Osteocyte (in vitro differentiated cells): ENCODE measurements around the gene TRAK1. TPM values are rescaled to one million over a fixed set of nuclear protein-coding genes. Genes with fewer than 3 reads are reported as not detected.

Experiments used
- DNase-seq: peaks from one replicate; pipeline ENCODE4 v3.0.0; 2021; ENCODE audit warnings: mixed read lengths; ENCODE audit not compliant: unreplicated experiment; ENCODE audit errors: extremely low spot score
- H3K27ac Mint-ChIP-seq: one replicate; pipeline ENCODE4 v1.8.0; 2021; ENCODE audit warnings: mild to moderate bottlenecking, mixed read lengths; ENCODE audit not compliant: unreplicated experiment
- H3K27me3 Mint-ChIP-seq: one replicate; pipeline ENCODE4 v1.8.0; 2021; ENCODE audit warnings: mixed read lengths; ENCODE audit not compliant: unreplicated experiment
- H3K36me3 Mint-ChIP-seq: one replicate; pipeline ENCODE4 v1.8.0; 2021; ENCODE audit warnings: mixed read lengths; ENCODE audit not compliant: unreplicated experiment
- H3K4me1 Mint-ChIP-seq: one replicate; pipeline ENCODE4 v1.8.0; 2021; ENCODE audit warnings: mixed read lengths; ENCODE audit not compliant: unreplicated experiment
- H3K4me3 Mint-ChIP-seq: one replicate; pipeline ENCODE4 v1.8.0; 2021; ENCODE audit warnings: mild to moderate bottlenecking, moderate library complexity, mixed read lengths; ENCODE audit not compliant: unreplicated experiment
- H3K9me3 Mint-ChIP-seq: one replicate; pipeline ENCODE4 v1.8.0; 2021; ENCODE audit warnings: mixed read lengths; ENCODE audit not compliant: unreplicated experiment
- CTCF ChIP-seq: fragments of 200-600 bp; sonication (generic); IDR thresholded peaks from 2 replicates; pipeline ENCODE4 v1.5.0; 2021; ENCODE audit warnings: antibody characterized with exemption, mild to moderate bottlenecking, moderate library complexity
- total RNA-seq: library from RNA; stranded (reverse); gene quantifications from 2 replicates; pipeline ENCODE4 v1.2.1, GENCODE V29; 2021

Gene TRAK1
- total RNA-seq, 1 donor from 2014 or later, result 30.7 TPM

DNA sequence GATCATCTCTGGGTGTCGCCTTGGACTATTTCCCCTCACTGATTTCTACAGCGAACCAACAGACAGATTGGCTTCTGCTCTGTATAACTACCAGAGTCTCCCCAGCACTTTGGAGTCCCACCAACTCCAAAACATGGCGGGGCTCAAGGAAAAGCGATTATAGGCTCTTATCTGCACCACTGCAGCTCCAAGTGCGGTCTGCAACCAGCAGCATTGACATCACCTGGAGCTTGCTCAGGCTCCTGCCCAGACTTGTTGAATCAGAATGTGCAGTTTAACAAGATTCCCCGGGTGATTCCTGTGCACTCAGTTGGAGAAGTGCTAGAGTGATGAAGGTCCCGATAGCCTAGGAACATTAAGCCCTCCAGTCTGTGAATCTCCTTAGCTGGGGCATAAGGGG is 165.8 kb downstream of the TRAK1 start:
- Mint-ChIP-seq H3K27ac (no peak overlapping the region), H3K27me3 (peaks cover 40% of the 10 kb centered on the region), H3K4me1 (peaks cover 3% of the 10 kb centered on the region), H3K9me3 (no peaks in the 10 kb centered on the region), H3K36me3 (no peaks in the 10 kb centered on the region), H3K4me3 (no peak overlapping the region)
- DNase-seq, result no peak
- TF ChIP-seq CTCF, result no peak

DNA sequence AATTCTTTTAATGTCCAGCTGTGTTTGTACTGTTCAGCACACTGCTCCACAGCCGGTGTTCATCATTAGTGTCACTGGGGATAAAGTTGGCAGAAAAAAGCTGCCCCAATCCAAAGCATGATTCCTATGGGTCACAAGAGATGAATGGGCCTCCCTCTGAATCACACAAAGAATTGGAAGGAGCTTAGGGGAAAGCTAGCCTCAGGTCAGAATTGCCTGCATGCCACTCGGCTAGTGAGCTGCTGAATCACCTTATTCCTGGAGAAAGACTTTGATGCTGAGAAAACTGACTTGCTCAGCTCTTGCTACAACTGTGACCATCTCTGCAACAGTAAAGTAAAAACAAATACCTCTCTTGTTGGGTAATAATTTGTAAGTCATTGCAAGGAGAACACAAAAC is 171.4 kb downstream of the TRAK1 start:
- Mint-ChIP-seq H3K27ac (no peak overlapping the region), H3K4me3 (no peak overlapping the region)
- no peak for DNase-seq

DNA sequence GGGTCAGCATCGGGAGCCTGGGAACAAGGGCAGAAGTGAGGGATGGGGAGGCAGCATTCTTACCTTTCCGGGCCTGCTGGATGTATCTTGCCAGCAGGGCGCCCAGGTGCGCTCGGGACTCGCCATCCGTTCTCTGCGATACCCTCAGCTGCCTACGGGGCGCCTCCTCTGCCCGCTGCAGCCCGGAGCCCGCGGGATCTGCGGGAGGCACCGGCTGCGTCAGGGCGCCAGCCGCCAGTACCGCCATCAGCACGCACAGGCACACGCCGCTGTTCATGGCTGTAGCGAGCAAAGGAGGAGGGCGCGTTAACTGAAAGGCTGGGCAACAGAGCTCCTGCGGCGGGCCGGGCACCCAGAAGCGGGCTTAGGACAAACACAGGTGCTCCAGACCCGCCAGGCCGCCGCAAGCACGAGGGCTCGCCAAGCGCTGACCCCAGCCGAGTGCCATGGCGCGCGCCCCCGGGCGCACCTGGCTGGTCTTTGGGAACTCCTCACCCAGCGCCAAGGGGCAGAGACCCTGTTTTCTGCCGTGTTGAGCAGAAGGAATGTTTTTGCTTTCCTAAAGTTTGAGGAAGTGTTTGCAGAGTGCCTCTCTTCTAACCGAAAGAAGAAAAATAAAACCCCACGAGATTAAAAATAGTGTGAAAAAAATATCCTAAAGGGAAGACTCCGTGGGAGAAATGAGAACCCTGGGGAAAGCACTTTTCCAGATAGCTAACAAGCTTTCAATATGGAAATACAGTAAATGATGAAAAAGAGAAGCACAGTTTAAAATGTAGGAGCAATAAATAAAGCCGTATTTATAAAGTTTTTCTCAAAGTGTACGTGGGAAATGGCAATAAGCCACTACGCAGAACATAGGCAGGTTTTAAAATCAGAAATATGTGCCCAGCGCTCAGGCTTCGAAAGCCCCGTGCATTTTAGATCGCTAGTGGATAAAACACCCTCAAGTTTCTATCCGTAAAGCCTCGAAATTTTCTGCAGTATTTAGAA is 172.5 kb downstream of the TRAK1 start:
- Mint-ChIP-seq H3K4me3 (no peak overlapping the region), H3K27me3 (peaks cover 48% of the 10 kb centered on the region), H3K36me3 (no peaks in the 10 kb centered on the region), H3K4me1 (peaks cover 2% of the 10 kb centered on the region), H3K27ac (no peak overlapping the region), H3K9me3 (no peaks in the 10 kb centered on the region)
- no peak for DNase-seq
- no peak for TF ChIP-seq CTCF

More for the DNA sequence above, 171.4 kb downstream of the TRAK1 start:
- TF ChIP-seq CTCF, result no peak
- Mint-ChIP-seq H3K4me1 (peaks cover 2% of the 10 kb centered on the region), H3K27me3 (peaks cover 46% of the 10 kb centered on the region), H3K9me3 (no peaks in the 10 kb centered on the region), H3K36me3 (no peaks in the 10 kb centered on the region)

- H3K27ac Mint-ChIP-seq, result no peak overlapping the region
- H3K4me1 Mint-ChIP-seq, result peaks cover 2% of the 10 kb centered on the region
- TF ChIP-seq CTCF, result no peak
- H3K36me3 Mint-ChIP-seq, result no peaks in the 10 kb centered on the region
- no peaks in the 10 kb centered on the region for H3K9me3 Mint-ChIP-seq
- no peak overlapping the region for H3K4me3 Mint-ChIP-seq
- DNase-seq, result no peak
- peaks cover 48% of the 10 kb centered on the region for H3K27me3 Mint-ChIP-seq
Measured at GRCh38 chr3:42264399-42265058, 173.4 kb downstream of the TRAK1 start.
